HCT116 (cell line): Measurements from ENCODE around the gene OSCP1. TPM values are rescaled to one million over a fixed set of nuclear protein-coding genes. Genes with fewer than 3 reads are reported as not detected.

Source experiments
- ATAC-seq: fragments of 200-7000 bp; cut with Tn5 transposase; 2 replicates; pipeline ENCODE4 v1.9.1; 2020; ENCODE audit warnings: mild to moderate bottlenecking, moderate library complexity
- BruUV-seq: library from RNA; stranded (reverse); fragments of 400-500 nt; replicated peaks from 2 replicates; lab custom pipeline; 2021; lab: Mats Ljungman, UMichigan
- CTCF ChIA-PET: fragments of 300-600 bp; sonication (Branson Sonifier 250); formaldehyde crosslinking; loops from one replicate; lab custom pipeline; 2021; ENCODE audit warnings: antibody characterized with exemption; lab: Charles Lee
- POLR2A ChIA-PET: fragments of 300-600, 350-600 bp; sonication (Branson Sonifier 250); formaldehyde crosslinking; loops from one replicate; lab custom pipeline; 2021; ENCODE audit warnings: antibody characterized with exemption; lab: Charles Lee
- RAD21 ChIA-PET, 2 experiments: fragments of 300-600 bp; sonication (Branson Sonifier 250); formaldehyde crosslinking; loops; one replicate each; lab custom pipeline; 2023; ENCODE audit warnings: low total read pairs in 2 of 2; ENCODE audit not compliant: uncharacterized antibody in 2 of 2, unreplicated experiment in 2 of 2, low non-redundant PET in 1 of 2; lab: Charles Lee
- DNase-seq: peaks from one replicate; pipeline ENCODE4 v3.0.0-alpha.2; 2010; ENCODE audit warnings: low read depth, low spot score
- H2AFZ ChIP-seq: fragments of 200-600 bp; shearing (Covaris generic), sonication (generic); 2 replicates; pipeline ENCODE4 v1.6.1; 2017; ENCODE audit warnings: low read depth, mixed run types, mixed read lengths, antibody characterized with exemption, low read length; ENCODE audit not compliant: poor library complexity, severe bottlenecking
- H3K27ac ChIP-seq: 2 replicates; pipeline ENCODE4 v1.5.1; 2012; ENCODE audit warnings: low read depth, low read length
- H3K27me3 ChIP-seq: fragments of 200-600 bp; sonication (generic); 2 replicates; pipeline ENCODE4 v1.6.1; 2016; ENCODE audit warnings: mixed run types, low read length, mixed read lengths; ENCODE audit not compliant: insufficient read depth
- H3K36me3 ChIP-seq, 2 experiments: fragments of 200-500 bp in 1 of 2; fragments of 200-600 bp in 1 of 2; sonication (Bioruptor generic) in 1 of 2; sonication (generic) in 1 of 2; 2 replicates each; pipeline versions ENCODE4 v1.5.1 to v1.6.1; 2014 to 2016; ENCODE audit warnings: low read length in 2 of 2, inconsistent platforms in 1 of 2, mixed read lengths in 1 of 2, mixed run types in 1 of 2; ENCODE audit not compliant: insufficient read depth in 2 of 2, control insufficient read depth in 1 of 2
- H3K4me1 ChIP-seq, 2 experiments: fragments of 200-600 bp in 1 of 2; sonication (generic) in 1 of 2; 2 replicates each; pipeline versions ENCODE4 v1.5.1 to v1.6.1; 2012 to 2017; ENCODE audit warnings: low read length in 2 of 2, inconsistent platforms in 1 of 2, mild to moderate bottlenecking in 1 of 2, mixed read lengths in 1 of 2, mixed run types in 1 of 2, moderate library complexity in 1 of 2; ENCODE audit not compliant: insufficient read depth in 2 of 2, control insufficient read depth in 1 of 2
- H3K4me2 ChIP-seq: fragments of 200-600 bp; sonication (generic); 2 replicates; pipeline ENCODE4 v1.6.1; 2017; ENCODE audit warnings: mixed run types, low read length, mixed read lengths
- H3K4me3 ChIP-seq, 2 experiments: fragments of 200-600 bp in 1 of 2; sonication (generic) in 1 of 2; replicated peaks in 1 of 2; 2 replicates each; pipeline ENCODE4 v1.5.1; 2011 to 2016; ENCODE audit warnings: low read length in 2 of 2, control low read depth in 1 of 2, low read depth in 1 of 2, mild to moderate bottlenecking in 1 of 2, mixed read lengths in 1 of 2, mixed run types in 1 of 2
- H3K79me2 ChIP-seq: fragments of 200-600 bp; sonication (generic); 2 replicates; pipeline ENCODE4 v1.6.1; 2017; ENCODE audit warnings: mild to moderate bottlenecking, mixed run types, low read length, moderate library complexity, mixed read lengths; ENCODE audit not compliant: insufficient read depth
- H3K9ac ChIP-seq: fragments of 200-600 bp; sonication (generic); 2 replicates; pipeline ENCODE4 v1.6.1; 2016; ENCODE audit warnings: low read length, mixed read lengths
- H3K9me2 ChIP-seq: fragments of 200-600 bp; sonication (generic), shearing (Covaris generic); 2 replicates; pipeline ENCODE4 v1.6.1; 2017; ENCODE audit warnings: mixed run types, mild to moderate bottlenecking, moderate library complexity; ENCODE audit not compliant: insufficient read depth
- H3K9me3 ChIP-seq, 2 experiments: fragments of 200-500 bp in 1 of 2; fragments of 200-600 bp in 1 of 2; sonication (Bioruptor generic) in 1 of 2; sonication (generic) in 1 of 2; 2 replicates each; pipeline ENCODE4 v1.6.1; 2014 to 2017; ENCODE audit warnings: low read length in 2 of 2, mixed read lengths in 2 of 2, inconsistent platforms in 1 of 2, low read depth in 1 of 2, mild to moderate bottlenecking in 1 of 2, mixed run types in 1 of 2, moderate library complexity in 1 of 2; ENCODE audit not compliant: control insufficient read depth in 1 of 2, insufficient read depth in 1 of 2
- H4K20me1 ChIP-seq: fragments of 200-600 bp; sonication (generic), shearing (Covaris generic); 2 replicates; pipeline ENCODE4 v1.6.1; 2017; ENCODE audit warnings: mixed run types, mild to moderate bottlenecking, moderate library complexity; ENCODE audit not compliant: insufficient read depth
- CBX3 ChIP-seq: IDR thresholded peaks from 2 replicates; pipeline ENCODE4 v1.6.1; 2012; ENCODE audit warnings: low read depth
- EGR1 ChIP-seq: IDR thresholded peaks from 2 replicates; pipeline ENCODE4 v1.6.1; 2012; ENCODE audit warnings: low read depth
- ELF1 ChIP-seq: IDR thresholded peaks from 2 replicates; pipeline ENCODE4 v1.6.1; 2012; ENCODE audit warnings: low read depth, borderline replicate concordance
- EZH2 ChIP-seq: fragments of 200-600 bp; sonication (generic); IDR thresholded peaks from 2 replicates; pipeline ENCODE4 v1.6.1; 2017; ENCODE audit warnings: antibody characterized with exemption, mixed run types
- FOSL1 ChIP-seq: IDR thresholded peaks from 2 replicates; pipeline ENCODE4 v1.6.1; 2012; ENCODE audit warnings: low read depth
- JUND ChIP-seq: IDR thresholded peaks from 2 replicates; pipeline ENCODE4 v1.6.1; 2012
- MAX ChIP-seq: IDR thresholded peaks from 2 replicates; pipeline ENCODE4 v1.6.1; 2012
- POLR2A ChIP-seq: IDR thresholded peaks from 2 replicates; pipeline ENCODE4 v1.7.0; 2011; ENCODE audit warnings: borderline replicate concordance; ENCODE audit not compliant: insufficient read depth, insufficient read length; ENCODE audit errors: extremely low read depth
- POLR2AphosphoS5 ChIP-seq: IDR thresholded peaks from 2 replicates; pipeline ENCODE4 v1.6.1; 2011; ENCODE audit warnings: mild to moderate bottlenecking, low read depth, low read length, moderate library complexity
- RAD21 ChIP-seq: IDR thresholded peaks from 2 replicates; pipeline ENCODE4 v1.6.1; 2012; ENCODE audit warnings: low read depth, mild to moderate bottlenecking
- REST ChIP-seq: IDR thresholded peaks from 2 replicates; pipeline ENCODE4 v1.6.1; 2012; ENCODE audit warnings: low read depth
- SIN3A ChIP-seq: IDR thresholded peaks from 2 replicates; pipeline ENCODE4 v1.6.1; 2012; ENCODE audit warnings: low read depth
- SP1 ChIP-seq: IDR thresholded peaks from 2 replicates; pipeline ENCODE4 v1.6.1; 2012; ENCODE audit warnings: low read depth
- TCF7L2 ChIP-seq: IDR thresholded peaks from 2 replicates; pipeline ENCODE4 v1.7.0; 2011; ENCODE audit warnings: borderline replicate concordance, inconsistent platforms; ENCODE audit not compliant: insufficient read depth, insufficient read length; ENCODE audit errors: extremely low read depth
- YY1 ChIP-seq: IDR thresholded peaks from 2 replicates; pipeline ENCODE4 v1.6.1; 2011; ENCODE audit warnings: low read length, low read depth, moderate library complexity, mild to moderate bottlenecking; ENCODE audit not compliant: insufficient replicate concordance; ENCODE audit errors: extremely low read depth
- ZBTB33 ChIP-seq: IDR thresholded peaks from 2 replicates; pipeline ENCODE4 v1.6.1; 2011; ENCODE audit warnings: mild to moderate bottlenecking, low read length, moderate library complexity; ENCODE audit not compliant: insufficient replicate concordance; ENCODE audit errors: extremely low read depth
- ZFX ChIP-seq: fragments of 450-650 bp; IDR thresholded peaks from 2 replicates; pipeline ENCODE4 v1.6.1; 2017
- ZNF274 ChIP-seq: fragments of 200-500 bp; sonication (Bioruptor generic); IDR thresholded peaks from 2 replicates; pipeline ENCODE4 v1.6.1; 2014; ENCODE audit warnings: mild to moderate bottlenecking, low read depth, low read length, inconsistent platforms
- intact Hi-C: fragments of 100-400 bp; cut with micrococcal nuclease; formaldehyde crosslinking; loops from 2 replicates; pipeline ENCODE4 v1.10.0; 2022
- total RNA-seq: library from RNA; stranded (reverse); gene quantifications from one replicate; pipeline ENCODE4 v1.2.1, GENCODE V29; 2021; ENCODE audit not compliant: unreplicated experiment
- TF ChIP-seq, protein P1 (sequence below): IDR thresholded peaks from 2 replicates; pipeline ENCODE4 v1.6.1; 2012
- TF ChIP-seq, protein P2 (sequence below), 3 experiments: fragments of 200-600 bp in 1 of 3; sonication (generic) in 1 of 3; IDR thresholded peaks in 2 of 3; conservative IDR thresholded peaks in 1 of 3; 2 replicates each; pipeline ENCODE4 v1.5.1; 2012 to 2017; ENCODE audit warnings: low read depth in 2 of 3, low read length in 2 of 3, antibody characterized with exemption in 1 of 3, borderline replicate concordance in 1 of 3, control low read depth in 1 of 3, mild to moderate bottlenecking in 1 of 3, mixed read lengths in 1 of 3, mixed run types in 1 of 3, moderate library complexity in 1 of 3; ENCODE audit not compliant: insufficient read depth in 1 of 3

Gene OSCP1
- total RNA-seq, 1 experiment from 2014 or later = 4.1 TPM

GRCh38 chr1:36392836-36393235 is 57.4 kb downstream of the OSCP1 start:
- DNase-seq (no peak), ATAC-seq (no peak)
- ChIA-PET RAD21 (no interaction called here), POLR2A (interaction anchor here (1.7 kb wide), 1 partner anchor 8 kb away, joined by 5 read pairs; no protein-coding TSS in a partner anchor), CTCF (no interaction called here)
- Histone ChIP-seq H3K9me2 (no peaks in the 10 kb centered on the region), H4K20me1 (no peaks in the 10 kb centered on the region), H3K27ac (no peak overlapping the region), H3K4me2 (no peak overlapping the region), H3K9ac (no peak overlapping the region), H3K9me3 (no peaks in the 10 kb centered on the region), H3K4me3 (no peak overlapping the region), H3K4me1 (peaks cover 15 to 25% of the 10 kb centered on the region in 2 experiments), H2AFZ (no peak overlapping the region), H3K27me3 (no peaks in the 10 kb centered on the region), H3K79me2 (peaks cover 34% of the 10 kb centered on the region), H3K36me3 (peaks cover 14 to 28% of the 10 kb centered on the region in 2 experiments; a peak in 3 of 4 replicates)
- intact Hi-C loops = no loop called here
- TF ChIP-seq POLR2A (no peak), ZNF274 (no peak), ZBTB33 (no peak), CBX3 (no peak), MAX (no peak), ELF1 (no peak), EZH2 (no peak), SP1 (no peak), EGR1 (no peak), YY1 (no peak), SIN3A (no peak), POLR2AphosphoS5 (no peak), FOSL1 (no peak), JUND (no peak), ZFX (no peak), TCF7L2 (no peak), RAD21 (no peak), REST (no peak)
- TF ChIP-seq, protein P1, sequence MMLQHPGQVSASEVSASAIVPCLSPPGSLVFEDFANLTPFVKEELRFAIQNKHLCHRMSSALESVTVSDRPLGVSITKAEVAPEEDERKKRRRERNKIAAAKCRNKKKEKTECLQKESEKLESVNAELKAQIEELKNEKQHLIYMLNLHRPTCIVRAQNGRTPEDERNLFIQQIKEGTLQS = no peak
- TF ChIP-seq, protein P2, sequence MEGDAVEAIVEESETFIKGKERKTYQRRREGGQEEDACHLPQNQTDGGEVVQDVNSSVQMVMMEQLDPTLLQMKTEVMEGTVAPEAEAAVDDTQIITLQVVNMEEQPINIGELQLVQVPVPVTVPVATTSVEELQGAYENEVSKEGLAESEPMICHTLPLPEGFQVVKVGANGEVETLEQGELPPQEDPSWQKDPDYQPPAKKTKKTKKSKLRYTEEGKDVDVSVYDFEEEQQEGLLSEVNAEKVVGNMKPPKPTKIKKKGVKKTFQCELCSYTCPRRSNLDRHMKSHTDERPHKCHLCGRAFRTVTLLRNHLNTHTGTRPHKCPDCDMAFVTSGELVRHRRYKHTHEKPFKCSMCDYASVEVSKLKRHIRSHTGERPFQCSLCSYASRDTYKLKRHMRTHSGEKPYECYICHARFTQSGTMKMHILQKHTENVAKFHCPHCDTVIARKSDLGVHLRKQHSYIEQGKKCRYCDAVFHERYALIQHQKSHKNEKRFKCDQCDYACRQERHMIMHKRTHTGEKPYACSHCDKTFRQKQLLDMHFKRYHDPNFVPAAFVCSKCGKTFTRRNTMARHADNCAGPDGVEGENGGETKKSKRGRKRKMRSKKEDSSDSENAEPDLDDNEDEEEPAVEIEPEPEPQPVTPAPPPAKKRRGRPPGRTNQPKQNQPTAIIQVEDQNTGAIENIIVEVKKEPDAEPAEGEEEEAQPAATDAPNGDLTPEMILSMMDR (IDR thresholded peaks at IDR 0.05 in 2 of 3, conservative IDR thresholded peaks at IDR 0.05 in 1 of 3; ENCODE audit: borderline replicate concordance in 1 of 3, insufficient read depth in 1 of 3, low read depth in 2 of 3, low read length in 2 of 3) = no peak
- BruUV-seq = no TSS peak
